ENCODE results near the gene RAB40A. TPM values are rescaled to one million over a fixed set of nuclear protein-coding genes. Genes with fewer than 3 reads are reported as not detected.

Gene RAB40A
- total RNA-seq, 2 donors from 2014 or later: 0.51 to 0.66 TPM

DNA sequence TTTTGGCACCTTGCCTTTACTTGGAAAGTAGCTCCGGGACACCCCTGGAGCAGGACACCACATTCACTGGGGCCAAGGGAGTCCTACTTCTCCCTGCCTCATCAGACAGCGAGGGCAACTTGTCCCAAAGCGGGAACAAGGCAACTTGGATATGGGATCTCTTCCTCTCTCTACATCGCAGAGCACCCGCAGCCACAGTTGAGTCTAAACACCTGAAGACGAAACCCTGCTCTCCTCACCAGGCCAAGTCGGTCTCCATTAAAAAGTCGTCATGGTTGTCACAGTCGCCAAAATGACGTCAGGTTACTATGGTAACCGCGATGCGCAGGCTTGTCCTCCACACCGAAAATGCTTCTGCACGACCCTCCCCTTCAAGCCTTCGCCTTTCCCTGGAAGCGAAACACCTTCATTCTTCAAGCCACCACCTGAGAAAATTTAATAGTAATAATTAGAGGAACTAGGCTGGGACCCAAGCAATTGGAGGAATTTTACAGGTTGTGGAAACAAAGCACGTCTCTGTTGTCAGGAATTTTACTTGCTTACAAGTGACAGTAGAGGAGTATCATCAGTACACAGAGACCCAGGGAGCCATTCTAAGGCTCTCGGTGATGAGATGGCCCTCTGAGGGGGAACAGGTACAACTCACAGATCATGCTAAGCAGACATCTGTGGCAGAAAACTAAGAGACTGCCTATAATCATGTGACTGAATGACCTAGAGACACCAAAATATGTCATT lies 35.6 kb upstream of the RAB40A start:
- DNase-seq: peak; percentile 92
- Histone ChIP-seq H3K4me3 (ENCODE audit: low read length) (peak overlapping the region; percentile 85), H3K27ac (ENCODE audit: low read depth, low read length) (no peak overlapping the region), H3K36me3 (ENCODE audit: control insufficient read depth, insufficient read depth, low read length) (no peaks in the 10 kb centered on the region), H3K4me1 (ENCODE audit: control insufficient read depth, insufficient read depth, low read length) (no peaks in the 10 kb centered on the region), H3K27me3 (ENCODE audit: control insufficient read depth, insufficient read depth, low read length, poor library complexity, severe bottlenecking) (no peaks in the 10 kb centered on the region), H3K9ac (ENCODE audit: extremely low read depth, low read length, poor library complexity, severe bottlenecking) (peak overlapping the region; percentile 78), H3K9me3 (ENCODE audit: control insufficient read depth, low read length) (no peaks in the 10 kb centered on the region)
- peak overlapping the region; percentile 98 for H3K27ac Mint-ChIP-seq
- 0 to 6% methylated on average over 5 to 17 of the region's 19 CpGs for WGBS, 2 experiments (ENCODE audit: insufficient coverage in 1 of 2, insufficient read length in 1 of 2)
- H3K9me3 Mint-ChIP-seq: no peaks in the 10 kb centered on the region
- H3K4me1 Mint-ChIP-seq: peaks cover 32% of the 10 kb centered on the region
- TF ChIP-seq, protein P1, sequence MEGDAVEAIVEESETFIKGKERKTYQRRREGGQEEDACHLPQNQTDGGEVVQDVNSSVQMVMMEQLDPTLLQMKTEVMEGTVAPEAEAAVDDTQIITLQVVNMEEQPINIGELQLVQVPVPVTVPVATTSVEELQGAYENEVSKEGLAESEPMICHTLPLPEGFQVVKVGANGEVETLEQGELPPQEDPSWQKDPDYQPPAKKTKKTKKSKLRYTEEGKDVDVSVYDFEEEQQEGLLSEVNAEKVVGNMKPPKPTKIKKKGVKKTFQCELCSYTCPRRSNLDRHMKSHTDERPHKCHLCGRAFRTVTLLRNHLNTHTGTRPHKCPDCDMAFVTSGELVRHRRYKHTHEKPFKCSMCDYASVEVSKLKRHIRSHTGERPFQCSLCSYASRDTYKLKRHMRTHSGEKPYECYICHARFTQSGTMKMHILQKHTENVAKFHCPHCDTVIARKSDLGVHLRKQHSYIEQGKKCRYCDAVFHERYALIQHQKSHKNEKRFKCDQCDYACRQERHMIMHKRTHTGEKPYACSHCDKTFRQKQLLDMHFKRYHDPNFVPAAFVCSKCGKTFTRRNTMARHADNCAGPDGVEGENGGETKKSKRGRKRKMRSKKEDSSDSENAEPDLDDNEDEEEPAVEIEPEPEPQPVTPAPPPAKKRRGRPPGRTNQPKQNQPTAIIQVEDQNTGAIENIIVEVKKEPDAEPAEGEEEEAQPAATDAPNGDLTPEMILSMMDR (conservative IDR thresholded peaks at IDR 0.05): no peak
- no peaks in the 10 kb centered on the region for H3K27me3 Mint-ChIP-seq (ENCODE audit: insufficient read depth)
- peak overlapping the region; percentile 76 for H3K4me3 Mint-ChIP-seq
- H3K36me3 Mint-ChIP-seq (ENCODE audit: low read depth): no peaks in the 10 kb centered on the region

DNA sequence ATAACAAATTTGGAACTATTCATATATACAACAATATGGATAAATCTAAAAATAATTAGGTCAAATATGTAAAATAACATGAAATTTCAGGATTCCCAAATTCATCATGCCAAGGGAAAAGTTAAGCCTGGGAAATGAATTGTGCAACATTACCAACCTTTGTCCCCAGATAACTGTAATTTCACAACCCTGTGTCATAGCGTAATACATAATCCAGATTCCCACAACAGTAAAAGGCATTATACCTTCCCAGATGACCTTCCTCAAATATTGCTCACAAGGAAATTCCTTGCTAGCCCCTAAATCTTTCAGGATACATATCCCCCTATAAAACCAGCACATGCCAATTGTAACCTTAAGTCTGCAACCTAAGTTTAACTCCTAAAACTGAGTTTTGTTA lies 32.9 kb upstream of the RAB40A start:
- Mint-ChIP-seq H3K36me3 (ENCODE audit: low read depth) (no peaks in the 10 kb centered on the region), H3K27ac (no peak overlapping the region), H3K4me3 (no peak overlapping the region), H3K4me1 (peaks cover 21% of the 10 kb centered on the region), H3K27me3 (ENCODE audit: insufficient read depth) (peaks cover 6% of the 10 kb centered on the region), H3K9me3 (no peaks in the 10 kb centered on the region)
- no peaks in the 10 kb centered on the region for H3K27me3 ChIP-seq (ENCODE audit: control insufficient read depth, insufficient read depth, low read length, poor library complexity, severe bottlenecking)
- TF ChIP-seq, protein P1 (conservative IDR thresholded peaks at IDR 0.05): no peak
- 100% methylated on average over 1 of the region's 1 CpG; no CpG with 5 or more reads in 1 of the 2 experiments for WGBS, 2 experiments (ENCODE audit: insufficient coverage in 1 of 2, insufficient read length in 1 of 2)
- H3K9ac ChIP-seq (ENCODE audit: extremely low read depth, low read length, poor library complexity, severe bottlenecking): no peak overlapping the region
- no peak overlapping the region for H3K27ac ChIP-seq (ENCODE audit: low read depth, low read length)
- no peaks in the 10 kb centered on the region for H3K9me3 ChIP-seq (ENCODE audit: control insufficient read depth, low read length)
- H3K4me3 ChIP-seq (ENCODE audit: low read length): peak overlapping the region; percentile 60
- no peaks in the 10 kb centered on the region for H3K36me3 ChIP-seq (ENCODE audit: control insufficient read depth, insufficient read depth, low read length)
- H3K4me1 ChIP-seq (ENCODE audit: control insufficient read depth, insufficient read depth, low read length): no peaks in the 10 kb centered on the region
- no peak for DNase-seq

DNA sequence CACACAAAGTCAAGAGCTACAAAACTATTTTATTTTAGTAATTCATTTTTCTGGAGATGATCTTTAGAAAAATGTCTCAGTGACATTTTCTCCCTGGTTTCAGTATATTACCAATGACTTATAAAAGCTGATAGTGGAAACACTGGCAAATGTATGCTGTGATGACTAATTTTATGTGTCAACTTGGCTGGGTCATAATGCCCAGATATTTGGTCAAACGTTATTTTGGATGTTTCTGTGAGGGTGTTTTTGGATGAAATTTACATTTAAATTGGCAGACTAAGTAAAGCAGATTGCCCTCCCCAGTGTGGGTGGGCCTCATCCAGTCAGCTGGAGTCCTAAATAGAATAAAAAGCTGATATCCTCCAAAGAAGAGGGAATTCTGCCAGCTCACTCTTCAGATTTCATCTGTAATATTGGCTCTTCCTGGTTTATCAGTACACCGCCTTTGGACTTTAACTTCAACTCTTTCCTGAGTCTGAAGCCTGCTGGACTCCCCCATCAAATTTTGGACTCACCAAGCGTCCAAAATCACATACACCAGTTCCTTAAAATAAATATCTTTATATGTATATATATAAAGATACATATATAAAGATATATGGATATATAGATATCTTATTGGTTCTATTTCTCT lies 31.2 kb upstream of the RAB40A start:
- H3K4me3 Mint-ChIP-seq: no peak overlapping the region
- no peaks in the 10 kb centered on the region for H3K36me3 ChIP-seq (ENCODE audit: control insufficient read depth, insufficient read depth, low read length)
- 73% methylated on average over 2 of the region's 3 CpGs; no CpG with 5 or more reads in 1 of the 2 experiments for WGBS, 2 experiments (ENCODE audit: insufficient coverage in 1 of 2, insufficient read length in 1 of 2)
- H3K4me3 ChIP-seq (ENCODE audit: low read length): no peak overlapping the region
- no peak for DNase-seq
- peaks cover 17% of the 10 kb centered on the region for H3K27me3 Mint-ChIP-seq (ENCODE audit: insufficient read depth)
- no peak overlapping the region for H3K27ac Mint-ChIP-seq
- no peak overlapping the region for H3K9ac ChIP-seq (ENCODE audit: extremely low read depth, low read length, poor library complexity, severe bottlenecking)
- H3K9me3 ChIP-seq (ENCODE audit: control insufficient read depth, low read length): no peaks in the 10 kb centered on the region
- H3K36me3 Mint-ChIP-seq (ENCODE audit: low read depth): no peaks in the 10 kb centered on the region
- TF ChIP-seq, protein P1 (conservative IDR thresholded peaks at IDR 0.05): no peak
- H3K4me1 Mint-ChIP-seq: peaks cover 16% of the 10 kb centered on the region
- H3K9me3 Mint-ChIP-seq: no peaks in the 10 kb centered on the region
- no peaks in the 10 kb centered on the region for H3K27me3 ChIP-seq (ENCODE audit: control insufficient read depth, insufficient read depth, low read length, poor library complexity, severe bottlenecking)
- H3K27ac ChIP-seq (ENCODE audit: low read depth, low read length): no peak overlapping the region
- H3K4me1 ChIP-seq (ENCODE audit: control insufficient read depth, insufficient read depth, low read length): no peaks in the 10 kb centered on the region

Measured in endodermal cell (in vitro differentiated cells).